Endothelial cell of umbilical vein (primary cell): ENCODE measurements around the gene EPB41L4B. TPM values are rescaled to one million over a fixed set of nuclear protein-coding genes. Genes with fewer than 3 reads are reported as not detected.

Experiments used
- BruUV-seq: library from RNA; stranded (reverse); fragments of 400-500 nt; replicated peaks from 2 replicates; lab custom pipeline; 2021; lab: Mats Ljungman, UMichigan
- CTCF ChIA-PET: fragments of 300-600, 350-600 bp; sonication (Branson Sonifier 250); formaldehyde crosslinking; loops from one replicate; lab custom pipeline; 2021; ENCODE audit warnings: antibody characterized with exemption, inconsistent platforms; lab: Charles Lee
- POLR2A ChIA-PET: fragments of 300-600, 350-600 bp; sonication (Branson Sonifier 250); formaldehyde crosslinking; loops from one replicate; lab custom pipeline; 2021; ENCODE audit warnings: antibody characterized with exemption, inconsistent platforms; lab: Charles Lee
- DNase-seq: peaks from one replicate; pipeline ENCODE4 v3.0.0-alpha.2; 2011; ENCODE audit warnings: low read depth, low spot score
- FAIRE-seq: peaks from 2 replicates; lab custom pipeline; 2011; peaks lifted over from hg19 to GRCh38; lab: Jason Lieb, UNC
- H2AFZ ChIP-seq: 2 replicates; pipeline ENCODE4 v1.6.0; 2012; ENCODE audit warnings: low read depth, low read length, control low read depth, inconsistent platforms
- H3K27ac ChIP-seq: 2 replicates; pipeline ENCODE4 v1.5.1; 2011; ENCODE audit warnings: low read depth, mild to moderate bottlenecking, control low read depth, low read length, moderate library complexity; ENCODE audit not compliant: insufficient read depth
- H3K27me3 ChIP-seq, 2 experiments: 2 replicates each; pipeline versions ENCODE4 v1.6.0 to v1.6.1; 2011; ENCODE audit warnings: low read length in 2 of 2, mixed read lengths in 1 of 2; ENCODE audit not compliant: control insufficient read depth in 2 of 2, insufficient read depth in 2 of 2
- H3K36me3 ChIP-seq, 2 experiments: 2 replicates in 1 of 2; 3 replicates in 1 of 2; pipeline ENCODE4 v1.5.1; 2011; ENCODE audit warnings: low read length in 2 of 2, mild to moderate bottlenecking in 1 of 2, moderate library complexity in 1 of 2; ENCODE audit not compliant: control insufficient read depth in 2 of 2, insufficient read depth in 2 of 2; ENCODE audit errors: extremely low read depth in 1 of 2
- H3K4me1 ChIP-seq: 3 replicates; pipeline ENCODE4 v1.5.1; 2011; ENCODE audit warnings: mild to moderate bottlenecking, low read length; ENCODE audit not compliant: control insufficient read depth, insufficient read depth; ENCODE audit errors: extremely low read depth
- H3K4me2 ChIP-seq: 2 replicates; pipeline ENCODE4 v1.6.1; 2011; ENCODE audit warnings: low read length, control low read depth, mixed read lengths; ENCODE audit not compliant: insufficient read depth
- H3K4me3 ChIP-seq, 3 experiments: fragments of 200-600 bp in 1 of 3; sonication (generic), shearing (Covaris generic) in 1 of 3; replicated peaks in 1 of 3; 2 replicates each; pipeline ENCODE4 v1.5.1; 2011 to 2016; ENCODE audit warnings: control low read depth in 3 of 3, low read length in 3 of 3, mild to moderate bottlenecking in 2 of 3, inconsistent platforms in 1 of 3, low read depth in 1 of 3, moderate library complexity in 1 of 3; ENCODE audit not compliant: insufficient read depth in 1 of 3
- H3K79me2 ChIP-seq: 2 replicates; pipeline ENCODE4 v1.6.0; 2012; ENCODE audit warnings: low read length, inconsistent platforms; ENCODE audit not compliant: control insufficient read depth, insufficient read depth
- H3K9ac ChIP-seq: replicated peaks from 2 replicates; pipeline ENCODE3; 2011; ENCODE audit warnings: low read length, control low read depth; ENCODE audit not compliant: insufficient read depth; ENCODE audit errors: extremely low read depth
- H3K9me1 ChIP-seq: replicated peaks from 3 replicates; pipeline ENCODE4 v1.6.0; 2011; ENCODE audit warnings: mild to moderate bottlenecking, low read length; ENCODE audit not compliant: control insufficient read depth, insufficient read depth; ENCODE audit errors: extremely low read depth
- H3K9me3 ChIP-seq: replicated peaks from 2 replicates; pipeline ENCODE4 v1.5.1; 2012; ENCODE audit warnings: low read length, inconsistent platforms; ENCODE audit not compliant: control insufficient read depth, insufficient read depth
- H4K20me1 ChIP-seq: replicated peaks from 2 replicates; pipeline ENCODE3; 2011; ENCODE audit warnings: mild to moderate bottlenecking, low read length; ENCODE audit not compliant: control insufficient read depth, insufficient read depth; ENCODE audit errors: extremely low read depth
- EZH2 ChIP-seq: IDR thresholded peaks from 2 replicates; pipeline ENCODE4 v1.6.1; 2012; ENCODE audit warnings: borderline replicate concordance, low read depth, mild to moderate bottlenecking, moderate library complexity, low read length, inconsistent platforms; ENCODE audit not compliant: severe bottlenecking
- FOS ChIP-seq: IDR thresholded peaks from 2 replicates; pipeline ENCODE4 v1.6.1; 2011; ENCODE audit warnings: mild to moderate bottlenecking, low read length, moderate library complexity, borderline replicate concordance; ENCODE audit not compliant: insufficient read depth
- GATA2 ChIP-seq: IDR thresholded peaks from 2 replicates; pipeline ENCODE4 v1.7.0; 2011; ENCODE audit warnings: low read depth, mild to moderate bottlenecking, moderate library complexity, mixed read lengths, low read length; ENCODE audit not compliant: insufficient read length, insufficient read depth
- JUN ChIP-seq: IDR thresholded peaks from 2 replicates; pipeline ENCODE4 v1.6.1; 2011; ENCODE audit warnings: borderline replicate concordance, low read depth; ENCODE audit not compliant: insufficient read length, insufficient read depth
- MYC ChIP-seq: IDR thresholded peaks from one replicate; pipeline ENCODE4 v1.6.1; 2011; ENCODE audit warnings: mild to moderate bottlenecking, low read depth, low read length
- POLR2A ChIP-seq: IDR thresholded peaks from 2 replicates; pipeline ENCODE4 v1.6.1; 2012; ENCODE audit warnings: low read depth, mild to moderate bottlenecking, control low read depth, low read length
- POLR2AphosphoS5 ChIP-seq: IDR thresholded peaks from 2 replicates; pipeline ENCODE4 v1.6.1; 2012; ENCODE audit warnings: low read depth, mild to moderate bottlenecking, control low read depth, low read length, moderate library complexity; ENCODE audit not compliant: insufficient read depth
- dilution Hi-C: fragments of 300-500 bp; cut with MboI; formaldehyde crosslinking; loops from one replicate; pipeline ENCODE4 v1.15.0; 2019; ENCODE audit warnings: low sequenced_read_pairs; ENCODE audit not compliant: extremely low pct_ligation_motif_present
- intact Hi-C: fragments of 100-400 bp; cut with micrococcal nuclease; formaldehyde crosslinking; loops from one replicate; pipeline ENCODE4 v1.10.0; 2022
- polyA plus RNA-seq, 4 experiments: library from polyadenylated mRNA; depleted of rRNA in 3 of 4; stranded (reverse) in 3 of 4; unstranded in 1 of 4; fragments of >200 nt; gene quantifications; 2 replicates each; pipeline versions ENCODE4 v1.2.1 to v1.2.3, GENCODE V29; 2011 to 2012; ENCODE audit warnings: missing spikeins in 1 of 4
- total RNA-seq: library from RNA; stranded (reverse); gene quantifications from 2 replicates; pipeline ENCODE4 v1.2.3, GENCODE V29; 2021
- TF ChIP-seq, protein P1 (sequence below): IDR thresholded peaks from 2 replicates; pipeline ENCODE4 v1.6.1; 2011; ENCODE audit not compliant: insufficient read depth, insufficient read length
- TF ChIP-seq, protein P2 (sequence below), 2 donors: IDR thresholded peaks; 1 replicate in 1 of 2; 2 replicates in 1 of 2; pipeline ENCODE4 v1.5.1; 2011; ENCODE audit warnings: low read length in 2 of 2, mild to moderate bottlenecking in 2 of 2, moderate library complexity in 2 of 2, control low read depth in 1 of 2, inconsistent platforms in 1 of 2, low read depth in 1 of 2; ENCODE audit not compliant: insufficient read depth in 1 of 2; ENCODE audit errors: extremely low read depth in 1 of 2

EPB41L4B gene
- total and polyA plus RNA-seq, 2 donors (not counting 3 experiments of a cell fraction or from before 2014, with no cell fraction given): 0.10 to 0.15 TPM

DNA sequence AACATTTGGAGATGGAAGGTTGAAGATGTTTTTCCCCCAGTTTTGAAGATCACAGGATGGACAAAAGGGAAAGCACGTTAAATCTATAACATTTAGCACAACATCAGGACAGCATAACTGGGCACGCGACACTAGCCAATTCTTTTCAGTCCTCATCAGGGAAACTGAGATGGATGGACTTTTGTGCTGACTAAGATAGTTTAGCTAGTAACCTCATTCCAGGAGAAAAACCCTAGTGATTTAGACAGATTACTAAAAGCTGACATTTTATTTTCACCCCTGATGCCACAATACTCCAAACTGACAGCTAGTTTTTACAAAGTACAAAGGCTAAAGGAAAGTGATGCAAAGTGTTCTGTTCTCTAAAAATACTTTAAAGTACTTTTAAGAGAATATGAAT lies 53.3 kb downstream of the EPB41L4B start:
- Histone ChIP-seq H3K9me3 (no peaks in the 10 kb centered on the region), H3K9me1 (no peaks in the 10 kb centered on the region), H3K27me3 (no peaks in the 10 kb centered on the region), H3K79me2 (no peaks in the 10 kb centered on the region), H3K4me1 (no peaks in the 10 kb centered on the region), H3K9ac (no peak overlapping the region), H4K20me1 (no peaks in the 10 kb centered on the region), H3K27ac (no peak overlapping the region), H3K36me3 (no peaks in the 10 kb centered on the region), H2AFZ (no peak overlapping the region), H3K4me2 (no peak overlapping the region), H3K4me3 (no peak overlapping the region)
- TF ChIP-seq POLR2AphosphoS5 (no peak), GATA2 (no peak), JUN (no peak), POLR2A (no peak), FOS (no peak), MYC (no peak), EZH2 (no peak)
- TF ChIP-seq, protein P1, sequence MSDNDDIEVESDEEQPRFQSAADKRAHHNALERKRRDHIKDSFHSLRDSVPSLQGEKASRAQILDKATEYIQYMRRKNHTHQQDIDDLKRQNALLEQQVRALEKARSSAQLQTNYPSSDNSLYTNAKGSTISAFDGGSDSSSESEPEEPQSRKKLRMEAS: no peak
- TF ChIP-seq, protein P2, sequence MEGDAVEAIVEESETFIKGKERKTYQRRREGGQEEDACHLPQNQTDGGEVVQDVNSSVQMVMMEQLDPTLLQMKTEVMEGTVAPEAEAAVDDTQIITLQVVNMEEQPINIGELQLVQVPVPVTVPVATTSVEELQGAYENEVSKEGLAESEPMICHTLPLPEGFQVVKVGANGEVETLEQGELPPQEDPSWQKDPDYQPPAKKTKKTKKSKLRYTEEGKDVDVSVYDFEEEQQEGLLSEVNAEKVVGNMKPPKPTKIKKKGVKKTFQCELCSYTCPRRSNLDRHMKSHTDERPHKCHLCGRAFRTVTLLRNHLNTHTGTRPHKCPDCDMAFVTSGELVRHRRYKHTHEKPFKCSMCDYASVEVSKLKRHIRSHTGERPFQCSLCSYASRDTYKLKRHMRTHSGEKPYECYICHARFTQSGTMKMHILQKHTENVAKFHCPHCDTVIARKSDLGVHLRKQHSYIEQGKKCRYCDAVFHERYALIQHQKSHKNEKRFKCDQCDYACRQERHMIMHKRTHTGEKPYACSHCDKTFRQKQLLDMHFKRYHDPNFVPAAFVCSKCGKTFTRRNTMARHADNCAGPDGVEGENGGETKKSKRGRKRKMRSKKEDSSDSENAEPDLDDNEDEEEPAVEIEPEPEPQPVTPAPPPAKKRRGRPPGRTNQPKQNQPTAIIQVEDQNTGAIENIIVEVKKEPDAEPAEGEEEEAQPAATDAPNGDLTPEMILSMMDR (IDR thresholded peaks at IDR 0.05; ENCODE audit: extremely low read depth in 1 of 2, insufficient read depth in 1 of 2, low read depth in 1 of 2, low read length in 2 of 2): no peak
- intact Hi-C loops: no loop called here
- CTCF ChIA-PET: no interaction called here
- dilution Hi-C loops: no loop called here
- no peak for FAIRE-seq
- POLR2A ChIA-PET: no interaction called here
- DNase-seq: no peak
- BruUV-seq: no TSS peak
